ENCODE results near the gene STKLD1.
A peak's percentile ranks its signal among the peaks of the same experiment; 100 is the strongest.
"Not testable (repeated sequence)": the region's sequence is repeated elsewhere in the genome, so short reads cannot be mapped to it uniquely, and the experiment has no call there.

STKLD1 gene

DNA sequence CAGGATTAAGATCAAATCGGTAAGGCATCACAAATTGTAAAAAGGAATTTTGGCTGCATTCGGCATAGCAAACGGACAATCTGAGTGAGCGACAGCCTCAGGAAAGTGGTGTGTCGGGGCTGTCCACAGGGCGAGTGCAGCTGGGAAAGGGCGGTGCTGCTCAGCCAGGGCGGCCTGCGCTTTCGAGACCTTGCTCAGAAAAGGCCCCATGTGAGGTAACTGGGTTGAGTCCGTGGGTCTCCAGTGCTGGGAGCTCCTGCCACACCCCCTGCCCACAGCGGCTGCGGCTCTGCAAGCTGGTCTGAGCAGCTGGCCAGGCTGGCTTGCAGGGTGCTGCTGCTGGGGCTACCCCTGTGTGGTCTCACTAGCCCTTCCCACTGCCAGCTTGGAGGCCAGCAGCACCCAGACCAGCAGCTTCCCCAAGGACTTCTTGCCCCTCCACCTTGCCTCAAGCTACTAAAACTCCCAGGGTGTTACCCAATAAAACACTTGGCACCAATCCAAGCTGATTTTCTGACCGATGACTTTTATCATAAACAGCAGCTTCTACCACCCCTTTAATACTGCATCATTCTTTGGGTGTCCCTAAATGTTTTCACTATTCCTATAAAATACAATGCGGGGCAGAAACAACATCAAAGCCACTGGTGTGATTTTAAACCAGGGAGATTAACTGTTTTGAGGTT, 13.7 kb upstream of the STKLD1 start:
- peak; percentile 71 for DNase-seq (ENCODE audit: low spot score)

DNA sequence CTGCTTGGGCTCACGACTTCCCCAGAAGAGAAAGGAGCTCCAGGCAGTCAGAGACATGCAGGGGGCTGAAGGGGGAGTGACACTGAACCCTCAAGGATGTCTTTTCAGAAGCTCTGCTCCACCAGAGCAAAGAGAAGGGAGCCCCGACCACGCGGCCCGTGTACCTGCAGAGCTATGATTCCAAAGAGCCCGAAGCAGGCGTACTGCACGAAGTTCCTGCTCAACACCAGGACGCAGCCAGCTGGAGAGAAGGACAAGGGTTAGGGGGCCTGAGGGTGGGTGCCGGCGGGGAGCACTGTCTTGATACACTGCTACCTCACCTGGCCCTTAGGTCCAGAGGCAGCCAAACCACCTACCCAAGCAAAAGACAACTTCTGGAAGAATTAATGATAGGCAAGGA, 9.7 kb upstream of the STKLD1 start:
- no peak for DNase-seq (ENCODE audit: low spot score)

DNA sequence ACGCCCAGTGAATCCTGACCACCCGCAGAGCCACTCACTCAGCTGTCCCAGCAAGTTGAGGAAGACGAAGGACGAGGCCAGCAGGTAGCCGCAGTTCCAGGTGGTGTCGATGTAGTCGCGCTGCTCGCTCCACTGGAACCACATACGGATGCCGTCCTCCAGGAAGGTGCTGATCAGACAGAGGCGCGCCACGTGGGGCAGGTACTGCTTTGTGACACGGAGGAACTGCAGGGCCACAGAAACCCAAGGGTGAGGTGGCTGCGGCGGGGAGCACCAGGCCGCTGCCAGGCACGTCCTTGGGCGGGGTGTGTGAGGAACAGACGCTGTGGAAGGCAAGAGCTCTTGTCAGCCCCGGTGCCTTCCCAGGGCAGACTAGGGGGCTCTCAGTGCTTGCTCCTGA, 8.9 kb upstream of the STKLD1 start:
- DNase-seq (ENCODE audit: low spot score) = no peak

DNA sequence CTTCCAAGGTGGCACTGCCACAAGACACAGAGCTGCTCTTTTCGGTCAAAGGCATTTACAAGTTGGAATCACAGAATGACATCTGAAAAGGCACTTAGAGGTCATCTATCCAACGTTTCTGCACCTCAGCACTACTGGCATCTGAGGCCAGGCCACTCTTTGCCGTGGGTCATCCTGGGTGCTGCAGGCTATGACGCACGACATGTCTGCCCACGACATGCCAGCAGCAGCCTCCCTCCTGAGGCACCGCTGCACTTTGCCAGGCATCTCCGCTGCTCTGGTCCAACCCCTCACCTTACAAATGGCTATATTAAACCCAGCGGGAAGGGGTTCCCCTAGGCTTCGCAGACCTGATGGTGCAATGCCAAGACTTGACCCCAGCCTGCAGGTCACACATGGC, 8.4 kb upstream of the STKLD1 start:
- no peak for DNase-seq (ENCODE audit: low spot score)

DNA sequence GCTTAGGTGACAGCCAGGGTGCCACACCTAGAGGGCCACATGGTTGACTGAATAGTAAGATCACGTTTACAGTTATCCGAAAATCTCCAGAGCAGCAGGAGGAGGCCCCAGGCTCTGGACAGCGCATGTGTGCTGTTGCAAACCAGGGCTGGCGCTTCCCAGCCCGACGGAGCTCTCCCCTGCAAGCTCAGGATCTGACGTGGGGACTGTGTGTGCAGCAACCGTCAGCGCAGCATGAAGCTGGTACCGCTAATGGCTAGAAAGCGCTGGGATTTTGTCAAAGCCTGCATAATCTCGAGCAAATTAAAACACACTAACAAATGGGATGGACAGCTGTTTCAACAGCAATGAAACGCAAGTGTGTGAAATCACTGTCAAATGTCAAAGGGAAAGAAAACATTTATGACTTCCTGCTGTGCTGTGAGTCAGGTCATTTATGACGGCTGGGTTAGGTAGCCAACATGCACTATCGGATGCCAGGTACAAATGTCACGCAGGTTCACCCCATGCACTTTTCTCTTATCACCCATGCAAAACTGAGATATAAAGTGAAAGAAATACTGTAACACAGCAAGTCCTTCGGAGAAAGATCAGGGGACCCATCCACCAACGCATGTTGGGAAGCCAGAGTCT, 7.8 kb upstream of the STKLD1 start:
- DNase-seq (ENCODE audit: low spot score) = no peak

DNA sequence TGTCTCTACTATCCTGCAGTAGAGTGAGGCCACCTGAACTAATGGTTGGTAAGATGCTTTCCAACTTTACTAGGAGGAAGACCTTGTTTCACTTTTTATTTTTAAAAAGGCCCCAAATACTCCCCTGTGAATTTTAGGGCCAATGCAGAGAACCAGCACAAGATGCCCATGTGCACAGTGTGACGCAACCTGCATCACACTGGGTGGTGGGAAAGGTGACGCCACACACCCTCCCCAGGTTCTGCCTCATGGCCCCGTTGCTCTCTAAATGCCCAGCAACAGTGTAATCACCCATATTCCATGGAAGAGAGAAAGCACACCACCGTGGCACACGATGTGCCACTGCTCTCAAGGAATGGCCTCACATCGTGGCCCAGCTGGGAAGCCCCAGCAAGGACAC, 6.7 kb upstream of the STKLD1 start:
- DNase-seq (ENCODE audit: low spot score) = no peak

DNA sequence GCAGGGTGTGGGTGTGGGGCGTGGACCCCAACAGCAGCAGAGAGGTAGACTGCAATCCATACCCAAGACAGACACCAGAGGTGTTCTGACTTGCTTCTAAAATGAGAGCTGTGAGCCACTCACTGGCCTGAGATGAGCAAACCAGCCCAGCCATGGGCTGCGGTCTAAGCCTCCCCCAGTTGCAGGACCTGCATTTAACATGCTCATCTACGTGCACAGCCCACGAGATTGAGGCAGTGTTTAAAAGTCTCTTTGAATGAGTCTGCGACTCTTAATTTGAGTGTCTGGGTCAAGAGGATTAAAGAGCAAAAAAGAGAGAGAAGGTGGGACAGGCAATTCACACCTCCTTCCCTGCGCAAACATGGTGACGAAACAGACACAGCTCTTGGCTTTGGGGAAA, 6.2 kb upstream of the STKLD1 start:
- DNase-seq (ENCODE audit: low spot score) = no peak

DNA sequence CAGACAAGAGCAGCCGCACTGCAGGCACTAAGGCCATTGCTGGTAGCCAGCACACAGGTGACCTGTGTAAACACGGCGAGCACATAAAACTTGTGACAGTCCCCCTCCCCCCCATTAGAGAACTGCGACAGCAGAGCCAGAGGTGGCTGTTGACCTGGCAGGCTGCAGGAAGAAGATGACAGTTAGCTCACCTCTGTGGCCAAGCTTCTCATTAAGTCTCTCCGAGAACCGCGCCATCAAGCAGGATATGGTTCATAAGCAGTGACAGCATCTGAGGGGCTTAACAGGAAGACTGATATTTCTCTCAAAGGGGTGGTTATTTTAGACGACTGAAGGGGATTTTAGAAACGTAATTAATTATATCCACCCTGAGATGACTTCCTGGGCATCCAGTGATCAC, 5.5 kb upstream of the STKLD1 start:
- DNase-seq (ENCODE audit: low spot score) = no peak

DNA sequence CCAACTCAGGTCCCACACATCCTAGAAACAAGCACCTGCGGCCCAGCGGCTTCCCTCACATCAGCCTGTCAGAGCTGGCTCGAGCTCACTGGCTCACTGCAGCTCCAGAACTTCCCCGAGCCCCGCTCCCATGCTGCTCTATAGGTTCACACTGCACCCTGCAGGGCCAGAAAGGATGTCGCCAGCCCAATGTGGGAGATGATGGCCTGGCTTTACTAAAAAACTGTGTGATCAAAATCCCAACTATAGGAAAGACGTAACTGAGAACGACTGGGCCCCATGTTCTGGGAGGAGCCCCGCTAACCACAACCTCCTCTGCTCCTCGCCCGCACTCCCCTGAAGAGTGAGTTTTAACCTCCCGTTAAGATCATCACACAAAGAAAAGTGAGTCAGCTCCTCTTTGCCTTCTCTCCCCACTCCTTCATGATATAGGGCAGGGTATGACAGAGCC, 4.9 kb upstream of the STKLD1 start:
- no peak for DNase-seq (ENCODE audit: low spot score)

DNA sequence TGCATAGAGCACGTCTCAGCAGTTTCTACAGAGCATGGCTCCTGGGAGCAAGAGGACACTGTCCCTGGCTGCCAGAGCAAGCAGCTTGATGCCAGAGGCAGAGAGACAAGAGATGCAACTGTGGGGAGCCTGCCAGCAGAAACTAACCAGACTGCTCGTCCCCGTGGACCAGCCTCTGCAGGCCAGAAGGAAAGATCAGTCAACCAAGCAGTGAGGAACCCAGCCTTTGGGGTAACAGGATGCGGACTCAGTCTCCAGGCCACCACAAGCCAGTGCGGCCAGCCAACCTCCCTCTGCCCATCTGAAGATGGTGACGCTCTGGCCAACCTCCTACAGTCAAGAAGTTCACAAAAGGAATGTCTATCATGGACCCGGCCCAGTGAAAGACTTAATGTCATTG, 4.0 kb upstream of the STKLD1 start:
- no peak for DNase-seq (ENCODE audit: low spot score)

DNA sequence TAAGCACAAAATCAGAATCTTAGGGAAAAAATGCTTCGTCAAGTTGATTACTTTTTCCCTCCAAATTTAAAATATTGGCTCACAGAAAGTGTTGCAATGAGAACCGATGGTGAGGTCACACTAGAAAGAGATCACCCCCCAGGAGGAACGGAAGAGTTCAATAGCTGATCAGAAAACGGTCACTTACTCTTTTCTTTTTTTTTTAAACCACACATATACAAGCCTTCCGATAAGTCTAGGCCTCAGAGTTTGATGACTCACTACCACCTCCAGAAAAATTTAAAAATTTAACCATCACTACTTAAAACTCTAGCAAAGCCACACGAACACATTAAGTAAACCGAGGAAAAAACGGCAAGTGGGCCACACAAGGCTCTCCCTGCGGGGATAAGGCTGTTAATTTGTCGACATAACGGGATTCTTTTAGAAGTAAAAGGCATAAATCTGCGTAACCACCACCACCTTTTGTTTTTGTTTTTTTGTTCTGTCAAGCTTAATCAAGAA, 1.5 kb upstream of the STKLD1 start:
- peak; percentile 46 for DNase-seq (ENCODE audit: low spot score)

DNA sequence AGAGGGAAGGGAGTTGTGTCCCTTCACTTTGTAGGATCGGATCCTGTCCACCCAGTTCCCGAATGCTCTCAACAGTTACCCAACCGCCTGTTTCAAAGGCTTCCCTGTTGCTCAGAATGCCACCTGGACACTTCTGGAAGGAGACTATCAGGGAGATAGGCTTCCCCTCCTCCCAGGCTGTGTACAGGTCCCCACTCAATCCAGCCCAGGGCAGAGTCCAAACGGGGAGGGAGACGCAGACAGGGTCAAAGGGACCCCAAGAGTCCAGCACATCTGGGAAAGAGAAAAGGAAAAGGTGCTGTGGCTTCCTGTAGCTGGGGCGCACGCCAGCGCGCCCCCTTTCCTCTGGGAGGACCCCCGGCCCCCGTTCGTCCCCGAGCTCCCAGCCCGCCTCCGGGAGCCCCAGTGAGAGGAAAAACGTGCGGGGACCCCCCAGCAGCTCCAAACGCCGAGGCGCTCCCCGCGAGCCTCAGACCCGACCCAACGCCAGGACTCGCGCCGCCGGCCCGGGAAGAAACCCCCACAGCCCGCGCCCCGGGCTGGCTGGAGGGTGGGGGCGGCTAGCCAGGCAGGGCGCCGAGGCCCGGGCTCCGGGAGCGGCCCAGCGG, 946 bp upstream of the STKLD1 start:
- DNase-seq (ENCODE audit: low spot score) = peak; percentile 35

DNA sequence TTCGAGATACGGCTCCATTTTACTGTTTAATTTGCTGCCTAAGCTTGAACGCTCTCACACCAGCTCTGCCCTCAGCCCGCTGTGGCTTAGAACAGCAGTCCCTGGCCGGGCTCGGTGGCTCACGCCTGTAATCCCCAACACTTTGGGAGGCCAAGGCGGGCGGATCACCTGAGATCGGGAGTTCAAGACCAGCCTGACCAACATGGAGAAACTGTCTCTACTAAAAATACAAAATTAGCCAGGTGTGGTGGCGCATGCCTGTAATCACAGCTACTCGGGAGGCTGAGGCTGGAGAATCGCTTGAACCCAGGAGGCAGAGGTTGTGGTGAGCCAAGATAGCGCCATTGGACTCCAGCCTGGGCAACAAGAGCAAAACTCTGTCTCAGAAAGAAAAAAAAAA, 1.1 kb downstream of the STKLD1 start:
- not testable (repeated sequence) for DNase-seq (ENCODE audit: low spot score)

DNA sequence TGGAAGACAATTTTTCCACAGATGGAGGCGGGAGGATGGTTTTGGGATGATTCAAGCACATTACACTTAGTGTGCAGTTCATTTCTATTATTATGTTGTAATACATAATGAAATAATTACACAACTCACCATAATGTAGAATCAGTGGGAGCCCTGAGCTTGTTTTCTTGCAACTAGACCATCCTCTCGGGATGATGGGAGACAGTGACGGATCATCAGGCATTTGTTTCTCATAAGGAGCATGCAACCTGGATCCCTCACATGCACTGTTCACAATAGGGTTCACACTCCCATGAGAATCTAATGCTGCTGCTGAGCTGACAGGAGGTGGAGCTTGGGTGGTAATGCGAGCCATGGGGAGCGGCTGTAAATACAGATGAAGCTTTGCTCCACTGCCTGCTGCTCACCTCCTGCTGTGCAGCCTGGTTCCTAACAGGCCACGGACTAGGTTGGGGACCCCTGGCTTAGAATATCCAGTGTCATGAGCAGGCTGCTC, 1.6 kb downstream of the STKLD1 start:
- no peak for DNase-seq (ENCODE audit: low spot score)

DNA sequence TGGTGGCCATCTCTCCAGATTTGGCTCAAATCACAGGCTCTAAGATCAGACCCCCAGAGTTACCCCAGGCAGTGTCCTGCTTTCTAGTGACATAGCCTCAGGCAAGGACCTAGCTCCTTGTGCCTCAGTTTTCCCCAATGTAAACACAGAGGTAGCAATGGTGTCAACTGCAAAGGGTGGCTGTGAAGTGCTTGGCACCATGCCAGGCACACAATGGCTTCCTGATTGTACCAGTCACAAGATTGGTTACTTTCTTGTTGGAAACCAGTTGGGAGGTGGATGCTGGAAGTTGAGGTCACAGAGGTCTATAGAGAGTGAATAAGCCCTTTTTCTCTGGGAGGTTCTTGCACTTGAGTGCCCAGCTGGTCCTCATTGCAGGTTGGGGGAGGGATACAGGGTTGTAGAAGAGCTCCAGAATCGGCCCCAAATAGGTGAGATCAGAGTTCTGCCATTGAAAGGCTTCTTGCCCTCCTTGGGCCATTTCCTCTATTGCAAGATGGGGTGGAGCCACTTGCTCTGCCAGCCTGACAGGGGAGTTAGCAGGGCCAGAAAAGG, 2.3 kb downstream of the STKLD1 start:
- no peak for DNase-seq (ENCODE audit: low spot score)

DNA sequence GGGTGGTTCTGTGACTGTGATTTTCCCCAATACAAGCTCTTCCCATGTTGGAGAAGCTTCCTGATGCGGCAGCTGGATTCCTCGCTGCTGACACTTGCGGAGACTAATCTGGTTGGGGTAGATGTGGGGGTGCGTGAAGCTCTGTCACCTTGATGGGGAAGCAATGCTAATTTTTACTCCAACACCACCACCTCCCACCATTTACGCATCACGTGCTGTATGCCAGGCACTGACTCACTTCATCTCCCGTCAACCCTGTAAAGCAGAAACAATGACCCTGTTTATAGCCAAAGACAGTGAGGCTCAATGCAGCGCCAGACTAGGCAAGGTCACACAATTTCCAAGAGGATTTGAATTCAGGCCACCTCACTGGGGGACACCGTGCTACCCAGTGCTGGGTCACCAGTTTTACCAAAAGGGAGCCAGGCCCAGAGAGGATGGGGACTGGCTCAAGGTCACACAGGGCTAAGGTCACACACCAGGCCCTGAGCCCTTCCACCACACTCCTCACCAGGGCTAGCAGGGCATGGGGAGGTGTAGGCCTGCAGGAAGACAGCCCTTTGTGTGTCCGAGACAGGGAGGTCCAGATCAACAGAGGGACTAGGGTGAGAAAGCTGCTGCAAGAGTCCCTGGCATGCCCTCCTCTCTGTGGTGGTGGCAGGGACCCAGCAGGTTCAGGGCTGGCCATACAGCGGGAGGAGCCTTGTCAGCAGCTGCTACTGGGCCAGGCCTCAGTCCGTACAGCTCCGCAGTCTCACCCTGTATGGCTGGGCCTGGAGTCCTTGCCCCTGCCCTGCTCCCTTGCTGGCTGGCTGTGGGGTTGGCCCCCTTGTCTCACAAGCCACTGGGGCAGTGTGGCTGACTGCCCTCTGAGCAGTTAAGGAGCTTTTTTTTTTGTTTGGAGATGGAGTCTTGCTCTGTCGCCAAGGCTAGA, 3.3 kb downstream of the STKLD1 start:
- DNase-seq (ENCODE audit: low spot score) = no peak

DNA sequence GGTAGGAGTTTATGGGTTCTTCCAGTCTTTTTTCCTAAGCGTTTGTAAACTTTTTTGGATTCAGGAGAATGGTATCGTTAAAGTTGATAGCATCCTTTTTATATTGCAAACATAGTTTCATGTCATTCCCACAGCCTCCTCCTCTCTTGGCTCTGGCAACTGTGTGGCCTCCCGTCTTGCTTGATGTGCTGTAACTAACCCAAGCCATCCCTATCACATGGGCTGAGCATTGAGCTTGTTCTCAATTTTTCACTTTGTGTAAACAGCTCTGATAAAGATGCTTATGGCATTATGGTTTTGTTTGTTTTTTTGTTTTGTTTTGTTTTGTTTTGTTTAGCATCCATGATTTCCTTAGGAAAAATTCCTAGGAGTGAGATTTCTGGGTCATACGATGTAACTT, 4.6 kb downstream of the STKLD1 start:
- no peak for DNase-seq (ENCODE audit: low spot score)

DNA sequence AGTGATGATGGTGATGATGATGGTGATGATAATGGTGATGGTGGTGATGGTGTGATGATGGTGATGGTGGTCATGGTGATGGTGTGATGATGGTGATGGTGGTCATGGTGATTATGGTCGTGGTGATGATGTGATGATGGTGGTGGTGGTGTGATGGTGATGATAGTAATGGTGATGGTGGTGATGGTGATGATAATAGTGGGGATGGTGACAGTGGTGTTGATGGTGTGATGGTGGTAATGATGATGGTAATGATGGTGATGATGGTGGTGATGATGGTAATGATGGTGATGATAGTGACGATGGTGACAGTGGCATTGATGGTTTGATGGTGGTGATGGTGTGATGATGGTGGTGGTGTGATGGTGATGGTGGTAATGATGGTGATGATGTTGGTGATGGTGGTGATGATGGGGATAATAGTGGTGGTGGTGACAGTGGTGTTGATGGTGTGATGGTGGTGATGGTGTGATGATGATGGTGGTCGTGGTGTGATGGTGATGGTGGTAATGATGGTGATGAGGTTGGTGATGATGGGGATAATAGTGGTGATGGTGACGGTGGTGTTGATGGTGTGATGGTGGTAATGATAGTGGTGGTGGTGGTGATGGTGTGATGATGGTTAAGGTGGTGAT, 6.5 kb downstream of the STKLD1 start:
- no peak for DNase-seq (ENCODE audit: low spot score)

DNA sequence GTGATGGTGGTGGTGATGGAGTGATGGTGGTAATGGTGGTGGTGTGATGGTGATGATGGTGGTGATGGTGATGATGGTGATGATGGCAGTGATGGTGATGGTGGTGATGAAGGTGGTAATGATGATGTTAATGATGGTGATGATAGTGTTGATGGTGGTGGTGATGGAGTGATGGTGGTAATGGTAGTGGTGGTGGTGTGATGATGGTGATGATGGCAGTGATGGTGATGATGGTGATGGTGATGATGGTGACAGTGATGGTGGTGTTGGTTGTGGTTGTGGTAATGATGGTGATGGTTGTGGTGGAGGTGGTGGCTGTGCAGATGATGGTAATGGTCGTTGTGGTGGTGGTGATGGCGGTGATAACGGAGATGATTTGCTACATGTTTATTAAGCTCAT, 7.3 kb downstream of the STKLD1 start:
- no peak for DNase-seq (ENCODE audit: low spot score)

DNA sequence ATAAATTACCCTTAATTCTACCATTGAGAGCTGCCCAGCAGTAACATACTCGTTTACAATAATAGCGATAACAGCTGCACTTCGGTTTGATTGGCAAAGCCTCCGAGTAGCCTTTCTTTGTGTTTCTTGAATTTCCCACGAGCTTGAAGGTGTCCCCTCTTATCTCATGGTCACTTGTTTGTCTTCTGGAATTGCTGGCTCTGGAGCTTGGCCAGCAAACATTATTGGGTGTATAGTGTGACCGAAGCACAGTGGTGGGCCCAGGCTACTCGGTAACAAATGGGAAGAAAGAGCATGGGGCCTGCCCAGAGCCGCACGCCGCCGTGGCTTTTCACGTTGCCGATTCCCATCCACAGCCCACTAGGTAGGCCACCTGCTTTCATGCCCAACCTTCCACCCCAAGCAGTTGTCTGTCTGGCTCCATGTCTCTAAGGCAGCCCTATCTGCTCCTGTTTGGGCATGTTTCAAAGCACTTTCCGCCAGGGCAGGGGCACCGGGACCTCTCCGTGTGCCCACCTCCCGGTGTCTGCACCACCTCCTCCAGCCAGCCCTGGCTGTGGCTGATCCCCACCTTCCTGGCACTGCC, 8.7 kb downstream of the STKLD1 start:
- DNase-seq (ENCODE audit: low spot score) = no peak

DNA sequence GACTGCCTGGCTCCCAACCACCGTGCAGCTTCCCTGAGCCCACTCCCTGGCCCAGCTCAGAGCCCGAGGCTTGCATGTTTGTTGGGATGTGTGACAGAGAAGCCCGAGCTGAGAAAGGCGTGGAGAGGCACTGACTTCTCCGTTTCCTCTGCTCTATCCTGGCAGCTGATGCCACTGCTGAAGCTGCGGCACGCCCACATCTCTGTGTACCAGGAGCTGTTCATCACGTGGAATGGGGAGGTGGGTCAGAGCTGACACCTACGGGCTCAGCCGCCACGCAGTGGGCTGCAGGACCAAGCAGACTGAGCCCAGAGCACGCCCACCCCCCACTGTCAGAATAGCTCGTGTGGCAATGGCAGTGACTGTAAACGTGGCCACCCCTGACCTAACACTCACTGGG, 9.3 kb downstream of the STKLD1 start:
- no peak for DNase-seq (ENCODE audit: low spot score)
